Small intestine (tissue), 7 donors: ENCODE data around the gene GABRR2. TPM values are rescaled to one million over a fixed set of nuclear protein-coding genes. Genes with fewer than 3 reads are reported as not detected.

ENCODE experiments used
- DNase-seq, 2 donors: peaks; one replicate each; pipeline versions ENCODE4 v3.0.0 to v3.0.0-alpha.2; 2013
- FAIRE-seq: peaks from 2 replicates; lab custom pipeline; 2012; peaks lifted over from hg19 to GRCh38; lab: Jason Lieb, UNC
- H3K27ac ChIP-seq, 3 donors: one replicate each; pipeline ENCODE4 v1.5.1; 2013; ENCODE audit warnings: low read length in 2 of 3, mild to moderate bottlenecking in 2 of 3, control low read depth in 1 of 3, inconsistent platforms in 1 of 3, low read depth in 1 of 3, moderate library complexity in 1 of 3
- H3K27me3 ChIP-seq, 3 donors: one replicate each; pipeline ENCODE4 v1.6.1; 2013; ENCODE audit warnings: low read length in 3 of 3, inconsistent platforms in 1 of 3; ENCODE audit not compliant: control insufficient read depth in 3 of 3, insufficient read depth in 3 of 3
- H3K36me3 ChIP-seq, 3 donors: one replicate each; pipeline ENCODE4 v1.6.1; 2013; ENCODE audit warnings: low read length in 3 of 3, inconsistent platforms in 1 of 3, low read depth in 1 of 3, mild to moderate bottlenecking in 1 of 3, moderate library complexity in 1 of 3; ENCODE audit not compliant: control insufficient read depth in 3 of 3, insufficient read depth in 2 of 3
- H3K4me1 ChIP-seq, 3 donors: one replicate each; pipeline ENCODE4 v1.6.1; 2013; ENCODE audit warnings: low read length in 2 of 3, inconsistent platforms in 1 of 3, low read depth in 1 of 3, mild to moderate bottlenecking in 1 of 3, moderate library complexity in 1 of 3; ENCODE audit not compliant: control insufficient read depth in 3 of 3, insufficient read depth in 2 of 3
- H3K4me3 ChIP-seq, 3 donors: one replicate each; pipeline ENCODE4 v1.5.1; 2013; ENCODE audit warnings: low read length in 3 of 3, control low read depth in 1 of 3, inconsistent platforms in 1 of 3, low read depth in 1 of 3, mild to moderate bottlenecking in 1 of 3, moderate library complexity in 1 of 3
- H3K9me3 ChIP-seq, 2 donors: one replicate each; pipeline ENCODE4 v1.6.1; 2013; ENCODE audit warnings: low read depth in 1 of 2, low read length in 1 of 2; ENCODE audit not compliant: control insufficient read depth in 2 of 2, insufficient read depth in 1 of 2
- whole genome bisulfite sequencing, 3 donors: extraction: QIAGEN DNeasy Blood & Tissue Kit; methylation state at CpG; one replicate each; pipeline ENCODE4 v1.1.7; 2013; 5-methylcytosine and 5-hydroxymethylcytosine counted together
- polyA plus RNA-seq, 4 donors: library from polyadenylated mRNA; stranded (reverse) in 3 of 4; unstranded in 1 of 4; fragments of 200-250 nt in 3 of 4; fragments of 120-200 nt in 1 of 4; gene quantifications; one replicate each; pipeline versions ENCODE4 v1.2.1 to v1.2.3, GENCODE V29; 2013
- donor health status: healthy with polysubstance abuse.
- donor health status: control.
- donor health status: control.
- donor health status: Bipolar disorder and iron deficiency.
- donor health status: healthy.

Gene GABRR2
- polyA plus RNA-seq, 4 donors: 0.21 to 0.81 (median 0.50) TPM

DNA sequence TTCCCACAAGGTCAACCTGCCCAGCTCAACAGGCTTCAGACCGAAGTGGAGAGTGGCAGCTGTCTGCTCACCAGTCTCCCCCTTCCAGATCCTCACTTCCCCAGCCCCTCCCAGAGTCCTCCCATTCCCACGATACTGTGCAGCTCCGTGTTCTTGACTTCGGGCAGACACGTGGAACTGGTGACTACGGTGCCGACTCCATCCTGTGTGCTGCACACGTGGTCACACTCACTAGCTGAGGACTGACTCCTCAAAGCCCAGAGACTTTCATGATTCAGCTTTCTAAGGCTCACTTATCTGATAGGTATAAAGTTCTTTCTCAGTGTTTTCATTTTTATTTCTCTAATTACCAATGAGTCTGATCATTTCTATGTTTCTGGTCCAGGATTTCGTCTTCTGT lies 32.4 kb downstream of the GABRR2 start:
- 90 to 94% (median 91%) methylated on average over 9 of the region's 9 CpGs for WGBS, 3 donors
- H3K4me1 ChIP-seq: no peaks in the 10 kb centered on the region
- H3K4me3 ChIP-seq: no peak overlapping the region
- no peak for FAIRE-seq
- H3K27me3 ChIP-seq: no peaks in the 10 kb centered on the region
- no peak for DNase-seq
- no peaks in the 10 kb centered on the region for H3K36me3 ChIP-seq
- H3K9me3 ChIP-seq: no peaks in the 10 kb centered on the region
- H3K27ac ChIP-seq: no peak overlapping the region

DNA sequence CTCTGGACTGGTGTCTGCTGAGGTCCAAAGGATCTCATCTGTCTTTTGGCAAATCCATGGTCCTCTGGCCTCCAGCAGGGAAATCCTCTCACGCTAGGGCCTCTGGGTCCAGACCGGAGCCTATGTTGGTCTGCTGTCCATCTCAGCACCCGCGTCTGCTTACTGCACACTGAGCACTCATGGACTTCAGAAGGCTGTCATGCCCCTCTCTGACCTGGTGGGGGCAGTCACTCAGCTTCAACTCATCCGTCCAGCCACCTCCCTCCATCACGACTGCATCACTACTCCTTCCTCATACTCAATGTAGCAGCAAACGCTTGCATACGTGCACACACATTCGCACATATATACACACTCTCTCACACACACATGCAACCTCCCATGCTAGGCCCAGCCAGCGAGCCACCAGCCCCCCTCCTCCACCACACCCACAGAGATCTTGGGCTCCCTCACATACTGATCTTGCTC lies 33.3 kb downstream of the GABRR2 start:
- Histone ChIP-seq H3K9me3 (no peaks in the 10 kb centered on the region), H3K4me3 (no peak overlapping the region), H3K27ac (no peak overlapping the region), H3K4me1 (no peaks in the 10 kb centered on the region), H3K36me3 (no peaks in the 10 kb centered on the region), H3K27me3 (no peaks in the 10 kb centered on the region)
- 62 to 73% (median 66%) methylated on average over 10 of the region's 10 CpGs for WGBS, 3 donors
- FAIRE-seq (no peak), DNase-seq (peak; percentile 14 to 31)

DNA sequence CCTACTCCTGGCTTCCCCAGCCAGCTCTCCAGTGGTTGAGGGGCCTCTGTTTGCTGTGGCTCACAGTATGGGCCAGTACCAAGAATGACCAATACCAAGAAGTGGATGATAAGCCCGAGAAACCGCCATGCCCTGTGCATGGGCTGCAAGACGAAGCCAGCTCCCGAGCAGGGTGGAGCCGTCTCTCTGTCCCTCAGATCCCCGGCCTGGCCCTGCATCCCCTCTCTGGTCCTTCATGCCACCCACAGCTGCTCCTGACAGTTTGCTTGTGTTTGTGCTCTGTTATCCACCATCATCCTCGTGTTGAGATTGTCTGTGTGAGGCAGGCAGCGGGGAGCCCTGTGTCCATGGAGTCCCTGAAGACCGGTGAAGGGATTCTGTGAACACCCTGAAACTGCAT lies 36.1 kb downstream of the GABRR2 start:
- no peak overlapping the region for H3K27ac ChIP-seq
- no peaks in the 10 kb centered on the region for H3K27me3 ChIP-seq
- WGBS, 3 donors: 88 to 92% (median 90%) methylated on average over 9 of the region's 9 CpGs
- no peak overlapping the region for H3K4me3 ChIP-seq
- H3K4me1 ChIP-seq: no peaks in the 10 kb centered on the region
- no peaks in the 10 kb centered on the region for H3K9me3 ChIP-seq
- no peak for DNase-seq
- FAIRE-seq: no peak
- H3K36me3 ChIP-seq: no peaks in the 10 kb centered on the region

DNA sequence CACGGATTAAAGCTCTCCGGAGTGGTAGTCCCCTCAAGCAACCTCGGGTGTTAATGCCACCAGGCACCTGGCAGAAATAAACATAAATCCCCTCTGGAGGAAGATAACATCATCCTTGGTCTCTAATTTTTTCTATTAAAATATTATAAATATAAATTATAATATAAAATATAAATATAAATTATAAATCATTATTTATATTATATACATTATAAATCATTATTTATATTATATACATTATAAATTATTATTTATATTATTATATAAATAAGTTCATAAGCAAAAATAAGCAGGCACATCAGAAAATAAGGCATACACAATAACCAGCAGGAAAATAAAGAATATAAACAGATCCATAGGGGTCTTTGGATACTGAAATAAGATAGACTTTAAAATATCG lies 39.2 kb downstream of the GABRR2 start:
- Histone ChIP-seq H3K4me1 (peaks cover 0 to 6% (median 0%) of the 10 kb centered on the region in 3 donors), H3K9me3 (no peaks in the 10 kb centered on the region), H3K36me3 (no peaks in the 10 kb centered on the region), H3K27me3 (no peaks in the 10 kb centered on the region), H3K4me3 (no peak overlapping the region), H3K27ac (no peak overlapping the region)
- peak; percentile 75 for FAIRE-seq
- 74 to 97% (median 84%) methylated on average over 4 of the region's 4 CpGs for WGBS, 3 donors
- DNase-seq: no peak

DNA sequence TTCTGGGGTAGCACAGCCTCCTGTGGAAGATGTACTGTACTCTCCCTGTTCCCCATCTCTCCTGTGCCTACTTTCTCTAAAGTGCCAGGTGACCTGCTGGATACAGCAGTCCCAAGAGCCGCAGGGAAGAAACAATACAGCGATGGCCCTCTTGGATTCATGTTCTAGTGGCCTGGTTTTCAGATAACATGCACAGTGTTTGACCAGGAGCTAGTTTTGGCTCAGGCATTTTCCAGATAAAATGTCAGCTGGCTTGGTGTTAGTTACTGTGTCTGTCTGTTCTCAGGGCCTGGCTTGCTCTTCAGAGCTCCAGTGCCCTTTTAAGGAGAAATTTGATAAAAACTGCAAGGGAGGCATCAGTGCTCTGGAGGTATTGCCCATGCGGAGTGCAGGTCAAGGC lies 41.3 kb downstream of the GABRR2 start:
- Histone ChIP-seq H3K27ac (no peak overlapping the region), H3K36me3 (no peaks in the 10 kb centered on the region), H3K27me3 (no peaks in the 10 kb centered on the region), H3K4me3 (no peak overlapping the region), H3K9me3 (no peaks in the 10 kb centered on the region), H3K4me1 (peaks cover 0 to 6% (median 0%) of the 10 kb centered on the region in 3 donors)
- 95 to 99% (median 97%) methylated on average over 3 of the region's 3 CpGs for WGBS, 3 donors
- FAIRE-seq: no peak
- DNase-seq: no peak

DNA sequence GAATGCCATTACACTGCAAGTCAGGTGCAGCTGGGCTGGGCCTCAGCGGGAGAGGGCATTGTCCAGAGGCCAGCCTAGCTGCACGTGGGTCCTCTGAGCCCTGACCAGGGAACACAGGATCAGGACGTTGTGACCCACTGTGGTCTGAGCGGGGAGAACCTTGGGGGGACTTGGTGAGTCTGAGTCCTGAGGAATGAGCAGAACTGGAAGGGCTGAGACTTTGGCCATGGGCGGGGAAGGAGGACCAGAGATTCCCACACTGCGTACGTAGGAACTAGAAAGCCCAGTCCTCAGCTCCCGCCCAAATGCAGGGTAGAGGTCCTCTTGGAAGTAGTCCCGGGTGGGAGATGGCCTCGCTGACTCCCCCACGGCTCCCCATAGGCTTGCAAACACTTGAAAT lies 42.5 kb downstream of the GABRR2 start:
- no peak overlapping the region for H3K27ac ChIP-seq
- DNase-seq (peak in 1 of 2 donors; percentile 48), FAIRE-seq (no peak)
- H3K4me1 ChIP-seq: peaks cover 0 to 6% (median 0%) of the 10 kb centered on the region in 3 donors
- peaks cover 0 to 2% (median 0%) of the 10 kb centered on the region in 3 donors for H3K27me3 ChIP-seq
- no peaks in the 10 kb centered on the region for H3K36me3 ChIP-seq
- no peaks in the 10 kb centered on the region for H3K9me3 ChIP-seq
- no peak overlapping the region for H3K4me3 ChIP-seq
- 51 to 75% (median 66%) methylated on average over 11 of the region's 11 CpGs for WGBS, 3 donors

DNA sequence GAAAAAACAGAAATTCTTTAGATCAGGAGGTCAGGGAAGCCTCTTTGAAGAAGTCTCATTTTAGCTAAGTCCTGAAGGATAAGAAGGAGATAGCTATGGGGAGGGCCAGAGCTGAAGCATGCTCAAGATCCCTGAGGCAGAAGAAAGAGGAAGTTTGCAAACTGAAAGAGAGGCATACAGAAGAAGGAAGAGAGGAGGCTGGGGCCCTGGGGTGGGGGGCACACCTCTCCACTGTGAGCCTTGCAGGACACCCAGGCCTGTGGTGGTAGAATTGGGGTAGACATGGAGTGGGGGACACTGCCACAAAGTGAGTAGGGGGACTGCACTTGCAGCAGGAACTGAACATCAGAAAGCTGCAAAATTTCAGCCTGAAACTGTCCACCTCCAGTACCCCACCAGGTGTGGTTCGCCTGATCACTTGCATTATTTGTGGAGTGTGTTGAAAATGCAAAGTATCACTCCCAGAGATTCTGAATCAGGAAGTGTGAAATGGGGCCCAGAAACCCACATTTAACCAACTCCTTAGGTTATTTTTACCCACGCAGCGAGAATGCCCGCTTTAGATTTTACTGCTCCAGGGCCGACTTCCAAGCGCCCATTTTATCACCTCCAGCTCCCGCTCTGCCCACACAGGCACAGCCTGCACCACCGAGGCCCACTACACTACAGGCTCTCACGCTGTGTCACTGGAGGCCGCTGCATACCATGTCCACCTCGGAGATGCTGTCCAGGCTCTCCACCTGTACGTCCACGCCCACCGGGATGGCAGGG lies 44.0 kb downstream of the GABRR2 start:
- no peak overlapping the region for H3K4me3 ChIP-seq
- no peaks in the 10 kb centered on the region for H3K9me3 ChIP-seq
- DNase-seq: no peak
- H3K27ac ChIP-seq: peak overlapping the region in 1 of 3 donors; percentile 34
- FAIRE-seq: no peak
- WGBS, 3 donors: 83 to 86% (median 86%) methylated on average over 14 of the region's 14 CpGs
- H3K27me3 ChIP-seq: peaks cover 0 to 2% (median 0%) of the 10 kb centered on the region in 3 donors
- no peaks in the 10 kb centered on the region for H3K36me3 ChIP-seq
- H3K4me1 ChIP-seq: peaks cover 0 to 6% (median 0%) of the 10 kb centered on the region in 3 donors

DNA sequence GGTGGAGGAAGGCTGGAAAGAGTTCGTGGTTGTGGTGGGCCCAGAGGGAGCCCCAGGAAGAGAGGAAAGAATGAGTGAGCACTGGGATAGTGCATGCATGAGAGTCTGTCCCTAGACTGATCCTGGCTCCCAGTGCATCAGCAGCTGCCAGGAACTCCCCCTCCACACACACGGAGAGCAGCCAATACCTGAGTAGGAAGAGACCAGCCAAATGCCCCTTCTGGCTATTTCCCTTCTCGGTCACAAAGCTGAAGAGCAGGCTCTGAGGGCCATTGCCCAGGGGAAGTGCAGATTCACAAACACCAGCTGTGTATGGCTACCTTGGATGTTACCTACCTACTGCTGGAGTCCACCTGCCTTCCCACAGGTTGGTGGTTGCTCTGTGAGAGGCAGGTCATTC lies 45.1 kb downstream of the GABRR2 start:
- Histone ChIP-seq H3K27ac (no peak overlapping the region), H3K4me1 (peaks cover 0 to 6% (median 0%) of the 10 kb centered on the region in 3 donors), H3K4me3 (no peak overlapping the region), H3K27me3 (peaks cover 0 to 2% (median 0%) of the 10 kb centered on the region in 3 donors), H3K9me3 (no peaks in the 10 kb centered on the region), H3K36me3 (no peaks in the 10 kb centered on the region)
- WGBS, 3 donors: 69 to 74% (median 70%) methylated on average over 3 of the region's 3 CpGs
- FAIRE-seq (no peak), DNase-seq (no peak)
